ENCODE data around the gene GKN2. TPM values are rescaled to one million over a fixed set of nuclear protein-coding genes. Genes with fewer than 3 reads are reported as not detected.

GKN2 gene
- total and polyA plus RNA-seq, 2 of the 13 experiments (the other 11 are each of a cell fraction or from before 2014, with no cell fraction given) = not detected

GRCh38 chr2:68911246-68911645 lies 41.4 kb downstream of the GKN2 start:
- no TSS peak for BruUV-seq (replicated peaks)
- Histone ChIP-seq H3K4me2 (ENCODE audit: low read depth, low read length) (no peak overlapping the region), H3K36me3 (replicated peaks in 1 of 2; ENCODE audit: control insufficient read depth in 1 of 2, insufficient read depth in 2 of 2, low read length in 2 of 2) (no peaks in the 10 kb centered on the region), H3K79me2 (ENCODE audit: insufficient read depth, low read length) (no peaks in the 10 kb centered on the region), H3K4me1 (ENCODE audit: insufficient read depth, low read length) (peaks cover 10% of the 10 kb centered on the region), H3K9ac (ENCODE audit: insufficient read depth, low read depth, low read length) (no peak overlapping the region), H3K27ac (ENCODE audit: extremely low read length, insufficient read depth, low read length) (no peak overlapping the region), H2AFZ (ENCODE audit: low read length) (no peak overlapping the region), H3K9me3 (ENCODE audit: low read length) (no peaks in the 10 kb centered on the region), H4K20me1 (ENCODE audit: insufficient read depth, low read length) (no peaks in the 10 kb centered on the region), H3K27me3 (ENCODE audit: control insufficient read depth in 1 of 2, insufficient read depth in 2 of 2, low read length in 2 of 2) (peaks cover 2 to 15% of the 10 kb centered on the region in 2 experiments; a peak in 1 of 5 replicates), H3K4me3 (replicated peaks in 1 of 3; ENCODE audit: insufficient read depth in 1 of 3, low read depth in 2 of 3, low read length in 3 of 3) (no peak overlapping the region)
- intact Hi-C loops (cut with micrococcal nuclease; ENCODE audit: unreplicated experiment) (no loop called here), in situ Hi-C loops (cut with HindIII; ENCODE audit: extremely low pct_ligation_motif_present, low pct_unique_long_range_greater_than_20kb) (no loop called here)
- ChIA-PET CTCF (ENCODE audit: low intra/inter-chr PET ratio, low total read pairs) (no interaction called here), POLR2A (no interaction called here)
- no peak for ATAC-seq
- 0% methylated on average over 4 of the region's 4 CpGs for WGBS (ENCODE audit: low lambda C conversion rate)
- FAIRE-seq = no peak
- DNase-seq (ENCODE audit: low spot score) = no peak
- TF ChIP-seq THAP9 (CRISPR knock-in tag; IDR thresholded peaks at IDR 0.05; ENCODE audit: borderline replicate concordance) (no peak), ZGPAT (CRISPR knock-in tag; IDR thresholded peaks at IDR 0.05) (no peak), ZNF225 (CRISPR knock-in tag; IDR thresholded peaks at IDR 0.05) (no peak), HNF1B (CRISPR knock-in tag; IDR thresholded peaks at IDR 0.05) (no peak), SYNCRIP (IDR thresholded peaks at IDR 0.05; ENCODE audit: insufficient read depth, low read depth, low read length) (no peak), ZNF160 (CRISPR knock-in tag; IDR thresholded peaks at IDR 0.05) (no peak)
